Chondrocyte (in vitro differentiated cells): ENCODE measurements around the gene TPRG1L. TPM values are rescaled to one million over a fixed set of nuclear protein-coding genes. Genes with fewer than 3 reads are reported as not detected.

Source experiments
- DNase-seq: peaks from one replicate; pipeline ENCODE4 v3.0.0; 2021; ENCODE audit warnings: mixed read lengths, low spot score
- H3K27ac Mint-ChIP-seq: one replicate; pipeline ENCODE4 v1.8.0; 2021; ENCODE audit warnings: mild to moderate bottlenecking, moderate library complexity, mixed read lengths; ENCODE audit not compliant: unreplicated experiment
- H3K27me3 Mint-ChIP-seq: 2 replicates; pipeline ENCODE4 v1.8.0; 2021; ENCODE audit warnings: low read depth, mixed read lengths
- H3K36me3 Mint-ChIP-seq: 2 replicates; pipeline ENCODE4 v1.8.0; 2021; ENCODE audit warnings: low read depth, mixed read lengths
- H3K4me1 Mint-ChIP-seq: 2 replicates; pipeline ENCODE4 v1.8.0; 2021; ENCODE audit warnings: low read depth, mild to moderate bottlenecking, mixed read lengths
- H3K4me3 Mint-ChIP-seq: one replicate; pipeline ENCODE4 v1.8.0; 2021; ENCODE audit warnings: mild to moderate bottlenecking, moderate library complexity, mixed read lengths; ENCODE audit not compliant: unreplicated experiment
- H3K9me3 Mint-ChIP-seq: 2 replicates; pipeline ENCODE4 v1.8.0; 2021; ENCODE audit warnings: low read depth, mixed read lengths
- total RNA-seq: library from RNA; stranded (reverse); gene quantifications from 3 replicates; pipeline ENCODE4 v1.2.1, GENCODE V29; 2021
- TF ChIP-seq, protein P1 (sequence below): fragments of 200-600 bp; sonication (generic); IDR thresholded peaks from 2 replicates; pipeline ENCODE4 v1.5.0; 2021; ENCODE audit warnings: antibody characterized with exemption, mild to moderate bottlenecking, moderate library complexity

TPRG1L gene
- total RNA-seq, 1 donor from 2014 or later, result 53.7 TPM

- no peaks in the 10 kb centered on the region for H3K36me3 Mint-ChIP-seq
- no peaks in the 10 kb centered on the region for H3K9me3 Mint-ChIP-seq
- peaks cover 26% of the 10 kb centered on the region for H3K4me1 Mint-ChIP-seq
- peak overlapping the region; percentile 67 for H3K4me3 Mint-ChIP-seq
- TF ChIP-seq, protein P1, sequence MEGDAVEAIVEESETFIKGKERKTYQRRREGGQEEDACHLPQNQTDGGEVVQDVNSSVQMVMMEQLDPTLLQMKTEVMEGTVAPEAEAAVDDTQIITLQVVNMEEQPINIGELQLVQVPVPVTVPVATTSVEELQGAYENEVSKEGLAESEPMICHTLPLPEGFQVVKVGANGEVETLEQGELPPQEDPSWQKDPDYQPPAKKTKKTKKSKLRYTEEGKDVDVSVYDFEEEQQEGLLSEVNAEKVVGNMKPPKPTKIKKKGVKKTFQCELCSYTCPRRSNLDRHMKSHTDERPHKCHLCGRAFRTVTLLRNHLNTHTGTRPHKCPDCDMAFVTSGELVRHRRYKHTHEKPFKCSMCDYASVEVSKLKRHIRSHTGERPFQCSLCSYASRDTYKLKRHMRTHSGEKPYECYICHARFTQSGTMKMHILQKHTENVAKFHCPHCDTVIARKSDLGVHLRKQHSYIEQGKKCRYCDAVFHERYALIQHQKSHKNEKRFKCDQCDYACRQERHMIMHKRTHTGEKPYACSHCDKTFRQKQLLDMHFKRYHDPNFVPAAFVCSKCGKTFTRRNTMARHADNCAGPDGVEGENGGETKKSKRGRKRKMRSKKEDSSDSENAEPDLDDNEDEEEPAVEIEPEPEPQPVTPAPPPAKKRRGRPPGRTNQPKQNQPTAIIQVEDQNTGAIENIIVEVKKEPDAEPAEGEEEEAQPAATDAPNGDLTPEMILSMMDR, result no peak
- H3K27me3 Mint-ChIP-seq, result peaks cover 2% of the 10 kb centered on the region
- DNase-seq, result no peak
- H3K27ac Mint-ChIP-seq, result no peak overlapping the region
Measured at GRCh38 chr1:3609769-3610526, 14.9 kb upstream of the TPRG1L start.

DNA sequence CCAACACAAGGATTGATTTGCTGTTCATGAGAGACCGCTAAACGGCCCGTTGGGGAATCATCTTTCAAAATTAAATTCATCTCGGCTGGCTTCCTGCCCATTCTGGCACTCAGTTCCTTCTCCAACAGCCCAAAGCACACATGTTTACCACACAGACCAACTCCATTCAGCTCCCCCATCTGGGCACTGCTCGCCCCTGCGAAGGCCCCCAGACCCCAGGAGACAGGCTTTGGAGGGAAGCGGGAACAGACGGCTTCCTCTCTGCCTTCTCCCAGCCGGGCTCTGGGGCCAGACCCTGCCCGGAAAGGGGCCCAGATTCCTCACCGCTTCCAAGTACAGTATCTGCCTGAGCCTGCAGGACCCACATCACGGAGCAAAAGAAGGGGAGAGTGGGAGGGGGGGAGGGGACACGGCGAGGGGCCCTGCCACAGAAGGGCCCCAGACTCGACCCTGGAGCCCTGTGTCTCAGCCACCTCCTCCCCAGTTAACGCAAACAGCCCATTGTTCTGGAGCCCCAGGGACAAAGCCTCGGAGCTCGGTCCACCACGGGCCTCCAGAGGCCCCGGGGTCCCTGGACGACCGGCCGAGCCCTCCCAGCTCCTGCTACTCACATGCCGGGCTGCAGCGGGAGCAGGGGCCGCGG is 14.2 kb upstream of the TPRG1L start:
- H3K4me1 Mint-ChIP-seq, result peaks cover 28% of the 10 kb centered on the region
- H3K27me3 Mint-ChIP-seq, result peaks cover 2% of the 10 kb centered on the region
- no peaks in the 10 kb centered on the region for H3K36me3 Mint-ChIP-seq
- TF ChIP-seq, protein P1, result no peak
- H3K4me3 Mint-ChIP-seq, result peak overlapping the region; percentile 67
- no peaks in the 10 kb centered on the region for H3K9me3 Mint-ChIP-seq
- DNase-seq, result no peak
- H3K27ac Mint-ChIP-seq, result no peak overlapping the region

- TF ChIP-seq, protein P1, result no peak
- no peaks in the 10 kb centered on the region for H3K9me3 Mint-ChIP-seq
- DNase-seq, result no peak
- H3K4me1 Mint-ChIP-seq, result peaks cover 28% of the 10 kb centered on the region
- H3K27ac Mint-ChIP-seq, result no peak within 1 kb of the TSS
- H3K4me3 Mint-ChIP-seq, result peak within 1 kb of the TSS; percentile 67
- peaks cover 2% of the 10 kb centered on the region for H3K27me3 Mint-ChIP-seq
- no peaks in the 10 kb centered on the region for H3K36me3 Mint-ChIP-seq
Measured at GRCh38 chr1:3611170-3612019, 13.4 kb upstream of the TPRG1L start, which contains the start of gene MEGF6. Gene MEGF6, minus strand, starts transcription at chr1:3611508. Its CDS starts 240 bp downstream, at chr1:3611268.

DNA sequence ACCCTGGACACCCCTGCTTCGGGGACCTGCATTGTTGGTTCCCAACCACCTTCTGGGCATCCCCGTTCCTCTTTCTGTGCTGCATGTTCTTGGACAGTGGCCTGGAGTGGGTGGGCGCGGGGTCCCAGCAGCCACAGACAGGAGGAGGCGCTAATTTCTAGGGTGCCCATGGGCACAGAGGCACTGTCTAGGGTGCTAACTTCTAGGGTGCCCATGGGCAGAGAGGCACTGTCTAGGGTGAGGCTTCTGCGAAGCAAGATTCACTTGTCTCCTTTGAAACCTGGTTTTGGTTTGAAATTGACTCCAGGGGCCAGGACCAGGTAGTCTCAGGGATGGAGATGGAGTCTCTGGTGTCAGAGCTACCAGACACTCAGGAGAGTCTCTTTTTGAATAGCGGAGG is 12.7 kb upstream of the TPRG1L start:
- TF ChIP-seq, protein P1, result no peak
- H3K27ac Mint-ChIP-seq, result no peak overlapping the region
- no peak for DNase-seq
- H3K4me1 Mint-ChIP-seq, result peaks cover 28% of the 10 kb centered on the region
- peaks cover 2% of the 10 kb centered on the region for H3K27me3 Mint-ChIP-seq
- no peaks in the 10 kb centered on the region for H3K9me3 Mint-ChIP-seq
- H3K4me3 Mint-ChIP-seq, result peak overlapping the region; percentile 65
- H3K36me3 Mint-ChIP-seq, result no peaks in the 10 kb centered on the region
